GM12874 (cell line): ENCODE measurements around the gene SLC34A1.

Experiments used
- CTCF ChIP-seq: IDR thresholded peaks from 2 replicates; pipeline ENCODE4 v1.5.1; 2011; ENCODE audit warnings: low read depth, mild to moderate bottlenecking, control low read depth, low read length, moderate library complexity; ENCODE audit not compliant: insufficient read depth

Gene SLC34A1, protein sequence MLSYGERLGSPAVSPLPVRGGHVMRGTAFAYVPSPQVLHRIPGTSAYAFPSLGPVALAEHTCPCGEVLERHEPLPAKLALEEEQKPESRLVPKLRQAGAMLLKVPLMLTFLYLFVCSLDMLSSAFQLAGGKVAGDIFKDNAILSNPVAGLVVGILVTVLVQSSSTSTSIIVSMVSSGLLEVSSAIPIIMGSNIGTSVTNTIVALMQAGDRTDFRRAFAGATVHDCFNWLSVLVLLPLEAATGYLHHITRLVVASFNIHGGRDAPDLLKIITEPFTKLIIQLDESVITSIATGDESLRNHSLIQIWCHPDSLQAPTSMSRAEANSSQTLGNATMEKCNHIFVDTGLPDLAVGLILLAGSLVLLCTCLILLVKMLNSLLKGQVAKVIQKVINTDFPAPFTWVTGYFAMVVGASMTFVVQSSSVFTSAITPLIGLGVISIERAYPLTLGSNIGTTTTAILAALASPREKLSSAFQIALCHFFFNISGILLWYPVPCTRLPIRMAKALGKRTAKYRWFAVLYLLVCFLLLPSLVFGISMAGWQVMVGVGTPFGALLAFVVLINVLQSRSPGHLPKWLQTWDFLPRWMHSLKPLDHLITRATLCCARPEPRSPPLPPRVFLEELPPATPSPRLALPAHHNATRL

GRCh38 chr5:177384134-177384533 lies at the start of gene SLC34A1:
Gene SLC34A1 (plus strand): TSS chr5:177384434. CDS start chr5:177385742, 1,308 bp downstream.
- no peak for TF ChIP-seq CTCF

GRCh38 chr5:177334781-177335700 lies 49.2 kb upstream of the SLC34A1 start:
- no peak for TF ChIP-seq CTCF

GRCh38 chr5:177335701-177336065 lies 48.6 kb upstream of the SLC34A1 start:
- no peak for TF ChIP-seq CTCF

DNA sequence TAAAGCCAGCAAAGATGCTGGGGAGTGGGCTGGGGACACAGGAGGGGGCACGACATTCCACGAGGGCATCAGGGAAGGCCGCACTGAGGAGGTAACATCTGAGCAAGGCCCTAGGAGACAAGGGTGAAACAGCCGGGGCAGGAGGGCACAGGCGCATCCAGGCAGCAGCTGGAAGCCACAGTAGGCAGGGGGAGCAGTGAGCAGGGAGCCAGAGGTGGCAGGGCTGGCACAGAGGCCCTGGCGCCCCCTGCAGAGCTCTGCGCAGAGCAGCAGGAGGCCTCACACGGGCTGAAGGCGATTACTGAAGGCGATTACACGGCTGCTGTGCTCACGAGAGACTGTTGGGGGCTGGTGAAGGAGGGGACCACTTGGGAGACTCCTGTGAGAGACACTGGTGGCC lies 48.1 kb upstream of the SLC34A1 start:
- TF ChIP-seq CTCF = peak; percentile 45; the same call in 1 of the 2 replicates

DNA sequence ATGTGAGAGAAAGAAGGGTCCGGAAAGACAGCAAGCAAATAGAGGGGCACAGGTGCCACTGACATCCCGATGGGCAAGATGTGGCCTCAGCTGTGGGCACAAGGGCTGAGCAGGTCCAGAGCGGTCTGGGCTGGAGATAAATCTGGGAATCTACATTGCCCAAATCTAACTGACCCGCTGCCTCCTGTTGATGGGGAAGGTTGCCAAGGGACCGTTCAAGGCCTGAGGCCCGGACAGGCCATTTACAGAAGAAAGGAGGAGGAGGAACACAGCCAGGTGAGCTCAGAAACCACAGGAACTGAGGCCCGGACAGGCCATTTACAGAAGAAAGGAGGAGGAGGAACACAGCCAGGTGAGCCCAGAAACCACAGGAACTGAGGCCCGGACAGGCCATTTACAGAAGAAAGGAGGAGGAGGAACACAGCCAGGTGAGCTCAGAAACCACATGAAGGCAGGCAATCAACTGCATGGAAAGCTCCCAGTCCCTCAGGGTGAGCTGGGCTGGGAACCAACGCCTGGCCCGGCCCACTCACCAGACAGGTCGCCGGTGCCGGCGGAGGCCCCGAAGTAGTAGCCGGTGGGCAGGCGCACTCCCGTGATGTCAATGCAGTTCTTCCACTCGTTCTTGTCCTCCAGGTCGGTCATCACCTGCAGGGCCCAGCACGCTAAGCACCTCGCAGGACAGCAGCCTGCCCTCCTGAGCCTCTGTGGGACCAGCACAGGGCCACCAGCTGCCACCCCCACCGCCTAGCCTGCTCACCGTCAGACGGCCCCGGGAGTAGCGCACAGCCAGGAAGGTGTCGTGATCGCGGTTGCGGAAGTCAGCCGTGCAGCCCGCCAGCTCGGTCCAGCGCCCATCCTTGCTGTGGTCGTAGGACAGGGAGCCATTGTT lies 47.4 kb upstream of the SLC34A1 start:
- TF ChIP-seq CTCF = no peak

DNA sequence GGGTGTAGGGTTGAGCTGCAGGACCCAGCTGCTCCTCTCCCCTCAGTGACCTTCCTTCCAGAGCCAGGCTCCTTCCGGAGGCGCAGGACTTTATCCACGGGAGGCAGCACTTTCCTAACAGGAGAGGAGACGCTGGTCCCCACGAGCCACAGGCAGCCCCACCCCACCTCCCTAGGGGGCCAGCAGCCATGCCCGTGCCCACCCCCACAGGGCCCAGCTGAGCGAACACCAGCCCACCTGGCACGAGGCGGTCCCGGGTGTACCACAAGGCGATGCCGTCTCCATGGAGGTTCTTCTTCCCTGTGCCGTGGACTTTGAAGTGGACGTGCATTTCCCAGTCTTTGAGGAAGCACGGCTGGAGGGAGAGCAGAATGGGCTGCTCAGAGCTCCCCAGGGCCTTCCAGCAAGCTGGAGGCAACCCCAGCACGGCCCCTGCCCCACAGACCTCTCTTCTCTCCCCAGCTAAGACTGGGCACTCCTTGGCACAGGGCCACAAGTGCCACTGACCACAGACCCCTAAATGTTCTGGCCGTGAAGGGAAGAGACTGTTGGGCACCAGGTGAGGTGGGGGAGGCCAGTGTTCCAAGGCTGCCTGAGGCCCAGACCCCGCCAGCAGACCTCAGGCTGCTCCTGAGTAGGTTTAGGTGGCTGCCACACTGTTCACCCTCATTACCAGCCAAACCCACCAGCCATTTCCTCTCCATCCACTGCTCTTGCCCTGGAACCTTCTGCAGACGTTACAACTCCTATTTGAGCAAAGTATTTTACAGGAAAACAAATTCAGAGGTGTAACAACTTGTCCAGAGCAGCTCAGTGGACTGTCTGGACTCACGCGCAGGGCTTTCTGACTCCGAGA lies 45.8 kb upstream of the SLC34A1 start:
- TF ChIP-seq CTCF = no peak
